Right lung (tissue), 5 donors: ENCODE results near the gene SNX20. TPM values are rescaled to one million over a fixed set of nuclear protein-coding genes. Genes with fewer than 3 reads are reported as not detected.

Source experiments
- DNase-seq, 2 donors: peaks; one replicate each; pipeline ENCODE4 v3.0.0-alpha.2; 2013
- polyA plus RNA-seq, 5 donors: library from polyadenylated mRNA; unstranded; fragments of 120-200 nt; gene quantifications; one replicate each; pipeline versions ENCODE4 v1.2.1 to v1.2.3, GENCODE V29; 2013; ENCODE audit warnings: inconsistent platforms in 1 of 5, low replicate concordance in 1 of 5; ENCODE audit not compliant: insufficient read length in 5 of 5, insufficient read depth in 1 of 5

SNX20 gene
- polyA plus RNA-seq, 5 donors = 0.94 to 1.8 (median 1.2) TPM

DNA sequence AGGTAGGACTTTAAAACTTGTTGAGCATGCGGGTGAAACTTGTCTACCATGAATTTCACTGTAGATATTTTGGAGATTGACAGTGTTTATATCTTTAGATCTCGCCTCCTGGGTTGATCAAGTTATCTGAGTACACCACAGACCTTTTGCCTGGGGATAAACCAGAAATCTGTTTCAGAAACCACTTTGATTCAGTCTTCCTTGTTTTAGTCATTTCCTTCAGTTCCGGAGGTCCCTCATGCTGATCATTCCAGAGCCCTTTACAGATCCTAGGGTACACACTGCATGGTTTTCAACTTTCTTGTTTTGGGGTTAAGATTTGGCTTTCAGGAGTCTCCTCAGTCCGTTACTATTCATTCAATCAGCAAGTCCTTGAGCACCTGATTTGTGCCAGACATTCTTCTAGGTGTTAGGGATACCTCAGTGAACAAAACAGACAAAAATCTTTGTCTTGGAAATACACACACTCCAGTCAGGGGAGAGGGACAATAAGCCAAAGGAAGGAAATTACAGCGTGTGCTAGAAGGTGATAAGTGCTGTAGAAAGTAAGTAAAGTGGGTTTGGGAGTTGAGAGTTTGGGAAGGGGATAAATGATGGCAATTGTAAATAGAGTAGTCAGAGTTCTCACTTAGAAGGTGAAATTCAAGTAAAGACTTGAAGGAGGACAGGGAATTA, 24.5 kb upstream of the SNX20 start:
- DNase-seq = no peak

DNA sequence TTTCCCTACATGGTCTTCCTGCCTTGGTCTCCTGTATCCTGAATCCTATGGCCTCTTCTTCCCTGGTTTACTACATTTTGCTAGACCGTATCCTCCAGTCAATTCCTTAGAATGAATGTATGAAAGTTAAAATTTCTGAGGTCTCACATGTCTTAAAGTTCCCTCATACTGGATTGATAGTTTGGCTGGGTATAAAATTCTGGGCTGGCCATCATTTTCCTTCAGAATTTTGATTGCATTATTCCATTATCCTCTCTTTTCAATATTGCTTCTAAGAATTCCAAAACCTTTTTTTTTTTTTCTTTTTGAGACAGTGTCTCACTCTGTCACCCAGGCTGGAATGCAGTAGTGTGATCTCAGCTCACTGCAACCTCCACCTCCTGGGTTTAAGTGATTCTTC, 23.1 kb upstream of the SNX20 start:
- no peak for DNase-seq

DNA sequence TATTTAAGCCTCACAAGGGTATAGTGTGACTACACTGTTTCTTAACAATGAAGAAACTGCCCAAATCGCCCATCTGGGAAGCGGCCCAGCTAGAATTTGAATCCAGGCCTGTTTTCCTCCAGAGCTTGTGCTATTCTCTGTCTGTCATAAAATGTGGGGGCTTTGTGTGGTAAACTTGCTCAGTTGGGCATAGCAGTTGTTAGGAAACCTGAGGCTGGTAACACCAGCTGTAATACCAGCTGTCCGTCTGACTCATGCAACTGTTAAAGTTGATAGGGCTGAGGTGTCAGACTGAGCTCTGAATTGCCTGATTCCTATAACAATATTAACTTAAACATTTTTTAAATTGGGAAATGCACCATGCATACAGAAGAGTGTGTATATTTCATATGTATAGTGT, 21.6 kb upstream of the SNX20 start:
- DNase-seq = no peak

DNA sequence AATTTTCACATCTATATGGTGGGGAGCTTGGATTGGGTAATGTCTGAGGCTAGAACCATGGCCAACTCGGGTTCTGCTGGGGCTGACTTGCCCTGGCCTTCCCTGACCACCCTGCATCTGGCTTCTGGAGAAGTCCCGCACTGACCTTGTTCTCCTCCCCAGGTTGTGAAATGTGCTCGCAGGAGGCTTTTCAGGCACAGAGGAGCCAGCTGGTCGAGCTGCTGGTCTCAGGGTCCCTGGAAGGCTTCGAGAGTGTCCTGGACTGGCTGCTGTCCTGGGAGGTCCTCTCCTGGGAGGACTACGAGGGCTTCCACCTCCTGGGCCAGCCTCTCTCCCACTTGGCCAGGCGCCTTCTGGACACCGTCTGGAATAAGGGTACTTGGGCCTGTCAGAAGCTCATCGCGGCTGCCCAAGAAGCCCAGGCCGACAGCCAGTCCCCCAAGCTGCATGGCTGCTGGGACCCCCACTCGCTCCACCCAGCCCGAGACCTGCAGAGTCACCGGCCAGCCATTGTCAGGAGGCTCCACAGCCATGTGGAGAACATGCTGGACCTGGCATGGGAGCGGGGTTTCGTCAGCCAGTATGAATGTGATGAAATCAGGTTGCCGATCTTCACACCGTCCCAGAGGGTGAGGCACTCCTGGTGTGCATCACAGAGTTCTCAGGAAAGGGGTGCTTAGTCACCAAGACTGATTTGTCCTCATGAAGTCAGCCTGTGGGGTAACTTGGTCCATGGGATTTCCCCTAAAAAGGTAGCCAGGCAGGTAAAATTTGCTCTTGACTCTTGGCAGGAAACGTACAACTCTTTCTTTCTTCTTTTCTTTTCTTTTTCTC, 18.4 kb upstream of the SNX20 start:
- DNase-seq = no peak

DNA sequence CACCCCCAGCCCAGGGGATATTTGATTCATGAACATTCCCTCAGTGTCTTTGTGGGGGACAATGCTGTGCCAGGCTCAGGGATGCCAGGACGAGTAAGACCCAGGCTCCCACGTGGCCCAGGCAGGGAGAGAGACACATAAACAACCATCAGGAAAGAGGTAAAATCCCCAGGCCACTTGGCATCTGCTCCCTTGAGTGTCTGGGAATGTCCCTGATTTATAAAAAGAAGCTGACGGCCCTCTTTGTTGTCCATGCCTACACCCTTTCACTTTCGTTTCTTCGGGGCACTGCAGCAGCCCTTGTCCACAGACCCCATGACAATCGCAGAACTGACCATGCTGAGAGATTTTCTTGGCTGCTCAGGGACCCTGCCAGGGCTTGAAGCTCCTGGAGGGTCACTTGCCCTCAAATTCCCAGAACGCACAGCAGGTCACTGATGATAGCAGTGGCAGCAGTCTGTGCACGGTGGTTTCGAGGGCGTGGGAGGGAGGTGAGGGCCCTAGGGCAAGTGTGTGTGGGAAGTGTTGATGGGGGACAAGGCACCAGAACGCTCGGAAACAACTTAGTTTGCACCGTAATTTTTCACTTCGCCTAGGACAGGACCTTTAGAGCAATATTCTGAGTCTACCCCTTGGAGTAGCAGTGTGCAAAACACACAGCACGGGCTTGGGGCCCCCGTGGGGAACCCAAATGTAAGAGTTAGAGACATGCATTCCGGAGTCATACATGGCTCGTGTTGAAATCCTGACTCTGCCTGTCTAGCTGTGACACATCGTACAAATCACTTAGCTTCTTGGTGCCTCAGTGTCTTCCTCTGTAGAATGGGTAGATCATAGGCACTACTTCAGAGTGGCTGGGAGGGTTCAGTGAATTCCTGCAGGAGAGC, 17.0 kb upstream of the SNX20 start:
- DNase-seq = no peak

DNA sequence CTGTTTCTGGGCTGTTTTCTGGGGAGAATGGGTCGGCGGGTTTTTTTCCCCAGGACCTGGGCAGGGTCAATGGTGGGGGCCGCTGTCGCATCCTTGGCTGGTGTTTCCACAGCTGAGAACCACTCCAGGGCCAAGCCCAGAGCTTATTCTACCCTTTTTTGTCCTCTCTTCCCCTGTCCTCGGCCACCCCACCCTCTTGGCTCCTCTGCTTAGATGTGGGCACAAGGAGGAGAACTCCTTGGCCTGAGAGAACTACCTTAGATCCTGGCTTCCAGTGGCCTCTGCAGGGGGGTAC, 16.3 kb upstream of the SNX20 start:
- DNase-seq = no peak

DNA sequence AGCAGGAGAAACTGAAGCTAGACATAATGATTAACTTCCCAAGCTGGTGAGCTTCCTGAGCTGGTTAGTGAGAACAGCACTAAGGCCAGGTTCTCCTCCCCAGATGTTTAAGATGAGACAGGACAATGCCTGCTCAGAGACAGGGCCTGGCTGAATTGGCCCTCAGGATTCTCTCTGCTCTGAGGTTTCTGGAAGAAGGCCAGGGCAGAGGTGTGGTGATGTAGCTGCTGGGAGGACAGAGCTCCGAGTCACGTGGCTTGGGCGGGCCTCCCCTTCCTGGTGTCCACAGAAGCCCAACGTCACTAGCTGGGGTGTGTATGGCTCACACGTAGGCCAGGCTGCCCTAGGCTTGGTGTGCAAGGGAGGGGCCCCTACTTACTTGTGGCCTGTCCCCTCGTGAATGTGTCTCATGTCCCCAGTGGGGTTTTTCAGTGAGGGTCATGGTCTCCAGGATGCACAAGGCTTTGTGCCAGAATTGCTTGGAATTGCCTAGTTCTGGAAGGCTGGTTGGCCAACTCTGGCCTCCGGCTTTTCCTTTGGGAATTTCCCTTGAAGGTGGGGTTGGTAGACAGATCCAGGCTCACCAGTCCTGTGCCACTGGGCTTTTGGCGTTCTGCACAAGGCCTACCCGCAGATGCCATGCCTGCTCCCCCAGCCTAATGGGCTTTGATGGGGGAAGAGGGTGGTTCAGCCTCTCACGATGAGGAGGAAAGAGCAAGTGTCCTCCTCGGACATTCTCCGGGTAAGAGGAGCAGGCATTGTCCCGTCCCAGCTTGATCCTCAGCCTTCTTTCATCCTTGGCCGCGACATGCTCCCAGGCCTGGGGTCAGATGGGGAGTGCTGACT, 15.7 kb upstream of the SNX20 start:
- no peak for DNase-seq

DNA sequence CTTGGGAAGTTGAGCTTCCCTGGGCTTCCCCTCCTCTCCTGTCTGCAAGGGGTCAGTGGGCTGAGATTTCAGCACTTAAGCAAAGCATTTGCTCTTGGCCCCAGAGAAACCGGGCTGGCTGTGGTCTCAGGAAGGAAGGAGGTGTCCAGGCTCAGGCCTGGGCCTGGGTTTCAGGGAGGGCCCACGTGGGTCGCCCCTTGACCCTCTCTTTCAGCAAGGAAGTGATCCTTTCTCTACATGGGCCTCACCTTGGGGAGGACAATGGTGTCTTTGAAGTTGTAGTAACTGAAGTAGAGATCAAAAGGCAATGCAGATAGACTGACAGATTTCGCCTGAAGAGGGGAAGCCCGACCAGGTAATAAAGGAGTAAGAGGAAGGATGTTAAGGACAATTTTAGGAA, 15.0 kb upstream of the SNX20 start:
- no peak for DNase-seq

DNA sequence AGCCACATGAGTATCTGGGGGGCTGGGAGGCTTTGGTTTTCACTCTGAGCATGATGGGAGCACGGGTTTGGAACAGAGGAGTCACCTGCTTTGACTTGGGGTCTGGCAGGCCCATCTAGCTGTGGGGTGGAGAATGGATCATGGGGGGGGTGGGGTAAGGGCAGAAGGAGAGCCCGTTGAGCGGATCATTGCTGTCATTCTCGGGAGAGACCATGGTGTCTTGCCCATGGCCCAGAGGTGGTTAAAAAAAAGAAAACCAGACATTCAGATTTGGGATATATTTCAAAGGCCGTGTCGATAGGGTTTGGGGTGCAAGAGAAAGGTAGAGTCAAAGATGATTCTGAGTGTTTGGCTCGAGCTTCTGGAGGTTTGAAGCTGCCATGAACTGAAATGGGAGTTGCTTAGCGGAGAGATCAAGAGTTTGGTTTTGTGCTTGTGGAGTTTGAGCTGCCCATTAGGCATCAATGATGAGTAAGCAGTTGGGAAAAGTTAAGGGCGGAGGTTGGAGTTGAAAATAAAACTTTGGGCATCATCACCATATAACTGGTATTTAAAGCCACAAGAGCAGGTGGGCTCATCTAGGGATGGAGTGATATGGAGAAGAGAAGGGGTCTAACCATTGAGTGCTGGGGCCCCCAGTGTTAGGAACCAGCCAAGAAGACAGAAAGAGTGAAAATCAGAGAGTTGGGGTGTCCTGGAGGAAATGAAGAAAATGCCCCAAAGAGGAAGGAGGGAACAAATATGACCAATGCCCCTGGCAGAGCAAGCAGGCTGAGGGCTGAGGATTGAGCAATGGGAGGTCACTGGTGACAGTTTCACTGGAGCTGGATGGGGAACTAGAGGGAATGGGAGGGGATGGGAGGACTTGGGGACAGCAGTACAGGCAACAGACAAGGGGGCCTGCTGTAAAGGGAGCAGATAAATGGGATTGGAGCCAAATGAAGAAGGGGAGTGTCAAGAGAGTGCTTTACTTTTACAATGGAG, 14.2 kb upstream of the SNX20 start:
- DNase-seq = no peak

DNA sequence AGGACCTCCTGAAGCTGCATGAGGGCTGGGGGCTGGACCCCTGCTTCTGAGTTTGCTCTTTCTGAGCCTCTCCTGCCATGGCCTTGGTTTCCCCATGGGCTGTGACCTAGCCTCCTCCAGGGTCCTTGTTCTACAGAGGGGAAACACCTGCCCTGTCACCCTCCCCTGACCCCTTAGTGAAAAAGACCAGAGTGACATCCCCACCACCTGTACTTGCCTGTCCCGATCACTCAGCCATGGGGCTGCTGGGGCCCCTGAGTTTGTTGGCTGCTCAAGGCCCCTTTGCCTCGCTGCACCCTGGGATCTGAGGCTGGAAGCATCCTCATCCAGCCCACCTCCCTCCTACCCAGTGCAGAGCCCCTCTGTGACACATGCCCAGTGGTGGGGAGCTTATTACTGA, 13.1 kb upstream of the SNX20 start:
- DNase-seq = no peak

DNA sequence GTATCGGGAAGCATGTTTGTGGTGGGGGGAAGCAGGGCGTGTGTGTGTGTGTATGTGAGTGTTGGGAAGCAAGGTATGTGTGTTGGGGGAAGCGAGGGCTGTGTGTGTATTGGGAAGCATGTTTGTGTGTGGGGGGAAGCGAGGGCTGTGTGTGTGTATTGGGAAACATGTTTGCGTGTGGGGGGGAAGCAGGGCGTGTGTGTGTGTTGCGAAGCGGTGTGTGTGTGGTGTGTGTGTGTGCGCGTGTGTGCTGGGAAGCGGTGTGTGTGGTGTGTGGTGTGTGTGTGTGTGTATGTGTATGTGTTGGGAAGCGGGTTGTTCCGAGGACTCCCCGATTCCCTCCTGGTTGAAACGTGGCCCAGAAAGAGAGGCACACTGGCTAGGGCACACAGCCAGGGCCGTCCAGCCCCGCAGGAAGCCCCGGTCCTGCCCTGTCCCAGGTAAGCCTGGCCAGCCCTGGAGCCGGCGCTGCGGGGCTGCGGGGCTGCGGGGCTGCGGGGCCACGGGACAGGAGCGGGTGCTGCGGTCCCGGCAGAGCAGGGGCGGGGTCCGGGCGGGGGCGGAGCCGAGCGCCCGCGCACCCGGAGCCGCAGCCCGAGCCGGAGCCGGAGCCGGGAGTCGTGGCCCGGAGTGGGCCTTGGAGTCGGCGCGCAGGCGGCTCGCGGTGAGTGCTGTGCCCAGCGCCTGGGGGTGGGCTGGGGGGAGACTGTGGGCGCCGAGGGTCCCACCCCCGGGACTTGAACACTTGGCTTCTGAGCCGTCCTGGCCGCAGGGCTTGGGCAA, 12.1 kb upstream of the SNX20 start, which contains the start of gene NOD2:
TSS of gene NOD2 (plus strand) at position 608 of the 783 bp plus-strand sequence. CDS start 5,890 bp downstream, outside the sequence.
- no peak for DNase-seq

DNA sequence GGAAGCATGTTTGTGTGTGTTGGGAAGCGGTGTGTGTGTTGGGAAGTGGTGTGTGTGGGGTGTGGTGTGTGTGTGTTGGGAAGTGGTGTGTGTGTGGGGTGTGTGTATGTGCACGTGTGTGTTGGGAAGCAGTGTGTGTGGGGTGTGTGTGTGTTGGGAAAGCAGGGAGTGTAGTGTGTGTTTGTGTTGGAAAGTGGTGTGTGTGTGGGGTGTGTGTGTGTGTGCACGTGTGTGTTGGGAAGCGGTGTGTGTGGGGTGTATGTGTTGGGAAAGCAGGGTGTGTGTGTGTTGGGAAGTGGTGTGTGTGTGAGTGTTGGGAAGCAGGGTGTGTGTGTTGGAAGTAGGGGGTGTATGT, 11.5 kb upstream of the SNX20 start:
- DNase-seq = no peak

DNA sequence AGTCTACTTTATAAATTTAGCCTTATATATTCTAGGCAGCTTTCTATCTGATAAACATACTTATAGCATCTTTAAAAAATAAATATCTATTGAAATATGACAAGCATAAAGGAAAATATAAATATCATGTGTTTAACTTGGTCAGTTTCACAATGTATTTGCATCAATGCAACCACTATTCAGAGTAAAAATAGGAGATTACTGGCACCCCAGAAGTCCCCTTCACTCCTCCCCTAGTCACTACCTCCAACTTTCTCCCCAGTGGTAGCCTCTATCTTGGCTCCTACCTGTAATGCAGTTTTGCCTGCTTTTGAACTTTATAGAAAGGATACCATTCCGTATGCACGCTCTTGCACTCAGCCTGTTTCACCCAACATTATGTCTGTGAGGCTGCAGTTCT, 9.1 kb upstream of the SNX20 start:
- no peak for DNase-seq

DNA sequence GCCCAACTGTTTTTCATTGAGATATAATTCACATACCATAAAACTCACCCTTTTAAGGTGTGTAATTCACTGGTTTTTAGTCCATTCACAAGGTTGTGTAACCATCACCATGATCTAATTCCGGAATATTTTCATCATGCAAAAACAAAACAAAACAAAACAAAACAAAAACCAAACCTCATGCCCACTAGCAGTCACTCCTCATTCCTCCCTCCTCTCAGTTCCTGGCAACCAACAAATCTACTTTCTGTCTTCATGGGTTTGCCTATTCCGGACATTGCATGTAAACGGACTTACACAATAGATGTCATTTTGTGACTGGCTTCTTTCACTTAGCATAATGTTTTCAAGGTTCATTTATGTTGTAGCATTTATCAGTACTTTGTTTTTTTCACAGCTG, 7.8 kb upstream of the SNX20 start:
- no peak for DNase-seq

DNA sequence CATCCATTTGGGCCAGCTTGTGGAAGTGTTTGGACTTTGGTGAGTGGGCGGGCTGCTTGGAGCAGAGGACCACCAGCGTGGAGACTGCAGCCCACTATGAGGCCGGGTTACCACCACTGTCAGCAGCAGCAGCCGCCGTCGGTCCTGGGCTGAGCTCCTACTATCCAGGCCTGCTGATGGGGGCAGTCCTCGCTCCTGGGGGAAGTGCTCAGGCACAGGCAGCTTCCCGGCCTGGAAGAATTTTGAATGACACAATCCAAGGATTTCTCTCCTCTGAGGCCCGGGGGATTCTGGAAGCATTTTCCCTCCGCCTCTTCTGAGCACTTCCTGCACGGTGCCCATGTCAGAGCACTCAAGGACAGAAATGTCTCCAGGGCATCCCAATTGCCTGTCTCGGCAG, 7.0 kb upstream of the SNX20 start:
- no peak for DNase-seq

DNA sequence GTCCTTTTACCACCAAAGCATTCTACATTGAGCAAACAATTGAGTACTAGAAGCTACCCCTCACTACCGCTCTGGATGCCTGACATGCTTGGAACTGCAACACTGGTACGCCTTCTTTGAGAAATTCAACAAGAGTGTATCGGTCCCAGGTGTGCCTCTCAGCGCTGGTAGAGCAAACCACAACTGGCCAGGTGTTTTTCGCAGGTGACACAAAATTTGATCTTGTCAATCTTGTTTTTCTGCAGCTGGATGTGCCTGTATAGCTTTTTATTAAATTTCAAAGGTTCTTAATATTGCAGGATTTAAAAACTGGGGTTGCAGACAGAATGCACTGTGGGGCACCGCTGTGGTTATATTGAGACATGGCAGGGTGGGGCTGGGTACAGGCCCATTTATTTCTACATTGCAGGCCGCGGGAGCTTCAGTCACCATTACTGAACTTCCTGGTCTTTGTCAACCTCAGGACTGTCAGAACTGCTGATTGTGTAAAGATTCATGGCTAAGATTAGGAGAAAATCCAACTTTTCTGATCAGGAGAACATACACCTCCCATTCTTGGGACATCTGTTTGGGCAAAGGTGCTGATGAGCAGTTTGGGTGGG, 4.5 kb upstream of the SNX20 start:
- DNase-seq = no peak

DNA sequence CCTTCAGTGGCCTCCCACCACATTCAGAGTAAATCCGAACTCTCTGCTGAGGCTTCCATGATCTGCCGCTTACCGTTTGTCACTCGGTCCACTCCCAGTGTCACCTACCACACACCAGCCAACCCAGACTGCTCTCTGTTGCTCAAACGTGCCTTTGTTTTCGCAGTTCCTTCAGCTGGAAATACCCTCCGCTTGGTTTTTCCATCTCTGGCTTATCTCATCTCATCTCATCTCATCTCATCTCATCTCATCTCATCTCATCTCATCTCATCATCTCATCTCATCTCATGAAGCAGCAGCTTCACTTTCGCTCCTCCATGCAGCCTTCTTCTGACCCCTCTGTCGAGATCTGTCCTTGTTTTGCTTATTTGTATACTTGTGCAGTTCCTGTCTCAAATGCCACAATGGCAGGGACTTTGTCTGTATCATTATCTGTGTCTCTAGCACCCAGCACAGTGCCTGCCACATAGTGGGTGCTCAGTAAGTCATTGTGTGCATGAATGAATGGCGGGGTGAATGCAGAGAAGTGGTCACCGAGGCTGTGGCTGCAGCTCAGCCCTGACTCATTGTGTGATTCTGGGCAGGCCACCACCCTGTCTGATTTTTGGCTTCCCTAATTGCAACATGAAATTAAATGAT, 3.8 kb upstream of the SNX20 start:
- no peak for DNase-seq

DNA sequence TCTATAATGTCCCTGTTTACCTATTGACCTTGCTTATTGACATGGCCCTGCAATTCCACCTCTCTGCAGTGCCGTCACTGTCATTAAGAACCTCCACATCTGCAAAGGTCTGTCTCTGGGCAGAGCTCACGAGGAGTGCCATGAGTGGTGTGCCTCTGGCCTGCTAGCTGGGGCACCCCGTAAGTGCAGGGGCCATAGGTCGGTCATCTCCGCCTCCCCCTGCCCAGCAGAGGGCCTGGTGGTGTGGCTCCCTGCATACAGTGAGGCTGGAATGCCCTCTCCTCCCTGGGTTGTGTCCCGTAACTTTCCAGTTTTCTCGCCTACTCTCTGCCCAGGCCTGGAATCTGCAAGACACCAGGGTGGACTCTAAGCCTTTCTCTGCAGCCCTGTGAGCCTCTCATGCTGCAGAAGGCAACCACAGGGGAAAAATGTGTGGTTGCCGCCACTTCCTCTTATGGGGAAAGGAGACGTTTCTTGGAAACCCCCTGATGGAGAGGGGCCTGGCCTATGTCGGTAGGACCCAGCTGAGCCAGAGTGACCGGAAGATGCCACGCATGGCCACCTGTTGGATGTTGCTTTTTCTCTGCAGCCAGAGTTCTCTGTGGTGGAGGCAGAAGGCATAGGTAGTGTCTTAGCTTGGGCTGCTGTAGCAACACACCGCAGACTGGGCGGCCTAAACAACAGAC, 2.7 kb upstream of the SNX20 start:
- no peak for DNase-seq
